SU-DHL-6 (cell line): ENCODE results near the gene MIOX.

Experiments
- CTCF ChIP-seq: fragments of 200-600 bp; sonication (generic); IDR thresholded peaks from one replicate; pipeline ENCODE4 v1.5.1; 2017; ENCODE audit warnings: antibody characterized with exemption, mild to moderate bottlenecking, low read length, moderate library complexity; ENCODE audit not compliant: insufficient read depth, poor library complexity, severe bottlenecking
- EZH2phosphoT487 ChIP-seq: fragments of 200-600 bp; sonication (generic), shearing (Covaris generic); conservative IDR thresholded peaks from 2 replicates; pipeline ENCODE4 v1.6.1; 2018; ENCODE audit warnings: mild to moderate bottlenecking, antibody characterized with exemption, low read length, moderate library complexity, mixed read lengths

- TF ChIP-seq CTCF (no peak), EZH2phosphoT487 (no peak)
These were observed 11.0 kb upstream of the MIOX start for GRCh38 chr22:50475652-50476002.
